H1 (cell line): ENCODE data around the gene LENG1.
"Not testable (repeated sequence)": the region's sequence is repeated elsewhere in the genome, so short reads cannot be mapped to it uniquely, and the experiment has no call there.

Experiments
- BACH1 ChIP-seq: IDR thresholded peaks from 2 replicates; pipeline ENCODE4 v1.6.1; 2012; ENCODE audit warnings: low read length, improper control_type of control experiment
- CBX8 ChIP-seq: fragments of 300-800, 300-1000 bp; sonication (generic); IDR thresholded peaks from 2 replicates; pipeline ENCODE4 v1.7.1; 2016; ENCODE audit warnings: low read depth, low read length, borderline replicate concordance
- CEBPB ChIP-seq: IDR thresholded peaks from 2 replicates; pipeline ENCODE4 v1.6.1; 2012; ENCODE audit warnings: low read depth, low read length
- EZH2 ChIP-seq: fragments of 200-600 bp; sonication (generic); IDR thresholded peaks from 2 replicates; pipeline ENCODE4 v1.7.1; 2012; ENCODE audit warnings: low read depth, mild to moderate bottlenecking, moderate library complexity, low read length, inconsistent platforms; ENCODE audit not compliant: severe bottlenecking
- JUN ChIP-seq: IDR thresholded peaks from 2 replicates; pipeline ENCODE4 v1.6.1; 2011; ENCODE audit warnings: low read depth, mild to moderate bottlenecking, improper control_type of control experiment, low read length
- JUND ChIP-seq: IDR thresholded peaks from 2 replicates; pipeline ENCODE4 v1.6.1; 2011; ENCODE audit warnings: mild to moderate bottlenecking, improper control_type of control experiment, low read length
- MAFK ChIP-seq: IDR thresholded peaks from 2 replicates; pipeline ENCODE4 v1.6.1; 2012; ENCODE audit warnings: low read depth, mild to moderate bottlenecking, improper control_type of control experiment, low read length
- POLR2A ChIP-seq, 2 experiments: IDR thresholded peaks; 1 replicate in 1 of 2; 2 replicates in 1 of 2; pipeline ENCODE4 v1.6.1; 2011; ENCODE audit warnings: low read depth in 2 of 2, low read length in 2 of 2, mild to moderate bottlenecking in 2 of 2; ENCODE audit errors: control extremely low read depth in 1 of 2
- SP2 ChIP-seq: IDR thresholded peaks from 2 replicates; pipeline ENCODE4 v1.6.1; 2012; ENCODE audit warnings: mild to moderate bottlenecking, low read length, inconsistent platforms
- TAF1 ChIP-seq: IDR thresholded peaks from 2 replicates; pipeline ENCODE4 v1.6.1; 2011; ENCODE audit warnings: mild to moderate bottlenecking, low read depth, low read length
- YY1 ChIP-seq: IDR thresholded peaks from 2 replicates; pipeline ENCODE4 v1.6.1; 2011; ENCODE audit warnings: low read depth, mild to moderate bottlenecking, low read length
- TF ChIP-seq, protein P1 (sequence below), 3 experiments: IDR thresholded peaks; 1 replicate in 2 of 3; 2 replicates in 1 of 3; pipeline versions ENCODE4 v1.5.1 to v1.6.1; 2011; ENCODE audit warnings: low read length in 3 of 3, mild to moderate bottlenecking in 3 of 3, inconsistent platforms in 2 of 3, low read depth in 1 of 3, moderate library complexity in 1 of 3; ENCODE audit not compliant: insufficient read depth in 1 of 3; ENCODE audit errors: control extremely low read depth in 1 of 3
- TF ChIP-seq, protein P2 (sequence below): IDR thresholded peaks from 2 replicates; pipeline ENCODE4 v1.6.1; 2012; ENCODE audit warnings: low read length, inconsistent platforms

DNA sequence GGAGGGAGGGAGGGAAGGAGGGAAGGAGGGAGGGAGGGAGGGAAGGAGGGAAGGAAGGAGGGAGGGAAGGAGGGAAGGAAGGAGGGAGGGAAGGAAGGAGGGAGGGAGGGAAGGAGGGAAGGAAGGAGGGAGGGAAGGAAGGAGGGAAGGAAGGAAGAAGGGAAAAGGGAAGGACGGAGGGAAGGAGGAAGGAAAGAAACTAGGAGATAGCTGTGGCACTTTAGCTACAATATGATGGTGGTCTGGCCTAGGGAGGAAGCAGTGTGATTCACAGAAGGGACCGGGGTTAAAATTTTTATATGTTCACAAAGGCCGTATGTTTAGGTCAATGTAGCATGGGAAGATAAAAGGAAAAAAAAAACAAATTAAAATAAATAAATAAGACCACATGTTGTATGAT lies 22.4 kb upstream of the LENG1 start:
- TF ChIP-seq MAFK; POLR2A (IDR thresholded peaks at IDR 0.05; ENCODE audit: control extremely low read depth in 1 of 2, low read depth in 2 of 2, low read length in 2 of 2); JUND; CEBPB; EZH2; SP2; CBX8; TAF1; JUN; BACH1; YY1: not testable (repeated sequence)
- TF ChIP-seq, protein P1, sequence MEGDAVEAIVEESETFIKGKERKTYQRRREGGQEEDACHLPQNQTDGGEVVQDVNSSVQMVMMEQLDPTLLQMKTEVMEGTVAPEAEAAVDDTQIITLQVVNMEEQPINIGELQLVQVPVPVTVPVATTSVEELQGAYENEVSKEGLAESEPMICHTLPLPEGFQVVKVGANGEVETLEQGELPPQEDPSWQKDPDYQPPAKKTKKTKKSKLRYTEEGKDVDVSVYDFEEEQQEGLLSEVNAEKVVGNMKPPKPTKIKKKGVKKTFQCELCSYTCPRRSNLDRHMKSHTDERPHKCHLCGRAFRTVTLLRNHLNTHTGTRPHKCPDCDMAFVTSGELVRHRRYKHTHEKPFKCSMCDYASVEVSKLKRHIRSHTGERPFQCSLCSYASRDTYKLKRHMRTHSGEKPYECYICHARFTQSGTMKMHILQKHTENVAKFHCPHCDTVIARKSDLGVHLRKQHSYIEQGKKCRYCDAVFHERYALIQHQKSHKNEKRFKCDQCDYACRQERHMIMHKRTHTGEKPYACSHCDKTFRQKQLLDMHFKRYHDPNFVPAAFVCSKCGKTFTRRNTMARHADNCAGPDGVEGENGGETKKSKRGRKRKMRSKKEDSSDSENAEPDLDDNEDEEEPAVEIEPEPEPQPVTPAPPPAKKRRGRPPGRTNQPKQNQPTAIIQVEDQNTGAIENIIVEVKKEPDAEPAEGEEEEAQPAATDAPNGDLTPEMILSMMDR (IDR thresholded peaks at IDR 0.05; ENCODE audit: control extremely low read depth in 1 of 3, insufficient read depth in 1 of 3, low read depth in 1 of 3, low read length in 3 of 3), result not testable (repeated sequence)
- TF ChIP-seq, protein P2, sequence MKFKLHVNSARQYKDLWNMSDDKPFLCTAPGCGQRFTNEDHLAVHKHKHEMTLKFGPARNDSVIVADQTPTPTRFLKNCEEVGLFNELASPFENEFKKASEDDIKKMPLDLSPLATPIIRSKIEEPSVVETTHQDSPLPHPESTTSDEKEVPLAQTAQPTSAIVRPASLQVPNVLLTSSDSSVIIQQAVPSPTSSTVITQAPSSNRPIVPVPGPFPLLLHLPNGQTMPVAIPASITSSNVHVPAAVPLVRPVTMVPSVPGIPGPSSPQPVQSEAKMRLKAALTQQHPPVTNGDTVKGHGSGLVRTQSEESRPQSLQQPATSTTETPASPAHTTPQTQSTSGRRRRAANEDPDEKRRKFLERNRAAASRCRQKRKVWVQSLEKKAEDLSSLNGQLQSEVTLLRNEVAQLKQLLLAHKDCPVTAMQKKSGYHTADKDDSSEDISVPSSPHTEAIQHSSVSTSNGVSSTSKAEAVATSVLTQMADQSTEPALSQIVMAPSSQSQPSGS, result not testable (repeated sequence)
